ENCODE data around the gene GPR18. TPM values are rescaled to one million over a fixed set of nuclear protein-coding genes. Genes with fewer than 3 reads are reported as not detected.

Gene GPR18
- total RNA-seq, 1 experiment from 2014 or later: not detected

- Histone ChIP-seq H3K4me1 (ENCODE audit: insufficient read depth, low read length) (peaks cover 1% of the 10 kb centered on the region; the same call in 1 of the 2 replicates), H3K9ac (ENCODE audit: extremely low read depth, insufficient read length, low read length) (no peak overlapping the region), H3K14ac (ENCODE audit: insufficient read depth, low read length) (no peak overlapping the region), H3K79me2 (ENCODE audit: insufficient read depth, low read length) (peaks cover 40% of the 10 kb centered on the region; the same call in 1 of the 2 replicates), H3K27me3 (ENCODE audit: insufficient read depth, low read length) (no peaks in the 10 kb centered on the region), H3K23ac (ENCODE audit: insufficient read length, low read depth, low read length) (no peak overlapping the region), H3K23me2 (ENCODE audit: insufficient read length, low read depth, low read length, poor library complexity, severe bottlenecking) (peaks cover 6% of the 10 kb centered on the region), H4K5ac (ENCODE audit: insufficient read length, low read depth, low read length) (no peak overlapping the region), H4K91ac (ENCODE audit: insufficient read length, low read depth, low read length) (no peak overlapping the region), H2AK5ac (ENCODE audit: insufficient read length, low read length) (no peak overlapping the region), H3K79me1 (ENCODE audit: insufficient read depth, low read depth, low read length, poor library complexity, severe bottlenecking) (peaks cover 18% of the 10 kb centered on the region), H2BK20ac (ENCODE audit: low read depth, low read length, poor library complexity, severe bottlenecking) (no peak overlapping the region), H3K9me3 (ENCODE audit: control insufficient read depth, low read depth, low read length) (no peaks in the 10 kb centered on the region), H3K4me2 (ENCODE audit: insufficient read depth, insufficient read length, low read length) (no peak overlapping the region), H4K20me1 (ENCODE audit: control insufficient read depth, insufficient read depth, insufficient read length) (peaks cover 2% of the 10 kb centered on the region), H3K4ac (ENCODE audit: low read depth, low read length) (no peak overlapping the region), H2BK5ac (ENCODE audit: insufficient read length, low read length) (no peak overlapping the region), H2BK15ac (ENCODE audit: low read depth, low read length) (no peak overlapping the region), H2BK12ac (ENCODE audit: insufficient read length, low read depth, low read length) (no peak overlapping the region), H3T11ph (ENCODE audit: low read length) (no peak overlapping the region), H4K8ac (replicated peaks; ENCODE audit: insufficient read length, low read depth, low read length) (no peak overlapping the region), H2AFZ (ENCODE audit: low read length) (no peak overlapping the region), H3K56ac (ENCODE audit: insufficient read length, low read depth, low read length) (no peak overlapping the region), H3K18ac (ENCODE audit: insufficient read length, low read depth, low read length) (no peak overlapping the region), H3K27ac (ENCODE audit: insufficient read length, low read depth, low read length) (no peak overlapping the region), H2BK120ac (ENCODE audit: low read depth, low read length, poor library complexity, severe bottlenecking) (no peak overlapping the region)
- no CpG with 5 or more reads among the region's 22 CpGs for whole genome bisulfite sequencing (ENCODE audit: extremely low coverage, insufficient read length, low lambda C conversion rate)
- TF ChIP-seq CTCF (conservative IDR thresholded peaks at IDR 0.05): no peak
- H3K36me3 Mint-ChIP-seq (ENCODE audit: insufficient read depth in 1 of 3, low read depth in 3 of 3): peaks cover 17 to 24% (median 18%) of the 10 kb centered on the region in 3 experiments; a peak in 6 of 7 replicates
- peak overlapping the region; percentile 41 to 44 (median 42); a peak in 5 of 7 replicates for H3K27ac Mint-ChIP-seq
- no peaks in the 10 kb centered on the region; the same call in 1 of the 2 replicates for H3K27me3 Mint-ChIP-seq (ENCODE audit: low read depth)
- H3K9me3 Mint-ChIP-seq: no peaks in the 10 kb centered on the region
- no peak overlapping the region for H3K4me3 Mint-ChIP-seq
- no peak for DNase-seq
- peaks cover 38 to 44% of the 10 kb centered on the region in 2 experiments for H3K4me1 Mint-ChIP-seq
Measured at GRCh38 chr13:99205621-99206220, 52.5 kb downstream of the GPR18 start.

Other genes starting within 250 kb of the GPR18 start
- gene UBAC2, start 57.5 kb downstream of the GPR18 start, total RNA-seq (2021): 51.7 and 52.3 TPM in 2 replicates
- gene GPR183, start 49.0 kb upstream of the GPR18 start, total RNA-seq (2021): not detected in 2 replicates
- gene TM9SF2, start 243.1 kb upstream of the GPR18 start, total RNA-seq (2021): 85.7 and 86.1 TPM in 2 replicates

Data from H9 (cell line).